Fibroblast of mammary gland (primary cell): ENCODE results near the gene SYNPR.

Source experiments
- DNase-seq: peaks from one replicate; pipeline ENCODE4 v3.0.0-alpha.2; 2010; ENCODE audit warnings: low read depth
- H3K4me3 ChIP-seq: 2 replicates; pipeline ENCODE4 v1.5.1; 2011; ENCODE audit warnings: low read depth, mild to moderate bottlenecking, low read length, moderate library complexity; ENCODE audit not compliant: control insufficient read depth
- CTCF ChIP-seq: conservative IDR thresholded peaks from 2 replicates; pipeline ENCODE4 v1.5.1; 2011; ENCODE audit warnings: low read depth, low read length, inconsistent platforms; ENCODE audit not compliant: control insufficient read depth, insufficient read depth

Gene SYNPR

GRCh38 chr3:63497641-63498040, 219.5 kb downstream of the SYNPR start:
- DNase-seq = no peak
- TF ChIP-seq CTCF = no peak
- no peak overlapping the region for H3K4me3 ChIP-seq

GRCh38 chr3:63500196-63500595, 222.1 kb downstream of the SYNPR start:
- H3K4me3 ChIP-seq = no peak overlapping the region
- DNase-seq = no peak
- no peak for TF ChIP-seq CTCF

- peak; percentile 25 for DNase-seq
- no peak for TF ChIP-seq CTCF
- no peak overlapping the region for H3K4me3 ChIP-seq
Observed at GRCh38 chr3:63508305-63508704, 230.2 kb downstream of the SYNPR start.

GRCh38 chr3:63508771-63509170, 230.7 kb downstream of the SYNPR start:
- H3K4me3 ChIP-seq = no peak overlapping the region
- no peak for TF ChIP-seq CTCF
- no peak for DNase-seq

GRCh38 chr3:63513791-63514190, 235.7 kb downstream of the SYNPR start:
- no peak overlapping the region for H3K4me3 ChIP-seq
- no peak for TF ChIP-seq CTCF

GRCh38 chr3:63514678-63515077, 236.6 kb downstream of the SYNPR start:
- TF ChIP-seq CTCF = no peak
- H3K4me3 ChIP-seq = no peak overlapping the region
- no peak for DNase-seq

More at GRCh38 chr3:63513791-63514190, 235.7 kb downstream of the SYNPR start:
- no peak for DNase-seq

- DNase-seq = peak; percentile 64
- H3K4me3 ChIP-seq = no peak overlapping the region
- no peak for TF ChIP-seq CTCF
Observed at GRCh38 chr3:63519426-63519825, 241.3 kb downstream of the SYNPR start.
